ENCODE results near the gene ARNT2.

DNA sequence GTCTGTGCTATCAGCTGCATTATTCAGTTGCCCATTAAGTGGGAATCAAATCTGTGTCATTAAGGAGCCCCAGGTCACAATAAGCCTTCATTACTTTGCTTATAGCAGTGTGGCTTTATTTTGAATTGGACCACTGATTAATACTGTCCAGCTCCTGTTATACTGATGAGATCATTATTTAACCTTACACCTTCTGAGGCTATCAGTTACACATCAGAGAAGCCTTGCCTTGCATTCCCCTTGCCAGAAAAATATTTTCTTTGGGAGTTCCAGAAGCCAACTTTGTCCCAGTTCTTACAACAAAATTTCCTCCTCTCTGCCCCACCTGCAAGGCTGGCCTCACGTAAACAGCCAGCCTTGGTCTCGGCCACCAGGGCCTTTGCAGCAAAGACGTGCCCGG, 29.7 kb upstream of the ARNT2 start:
- TF ChIP-seq POLR2A (IDR thresholded peaks at IDR 0.05; ENCODE audit: low read length) (no peak), GATA1 (IDR thresholded peaks at IDR 0.05; ENCODE audit: low read depth, low read length) (no peak)
